HepG2 (cell line): ENCODE measurements around the gene UACA. TPM values are rescaled to one million over a fixed set of nuclear protein-coding genes. Genes with fewer than 3 reads are reported as not detected.

Source experiments
- CC2D1A ChIP-seq: sonication (generic); formaldehyde crosslinking; IDR thresholded peaks from 2 replicates; pipeline ENCODE4 v1.8.1; 2023; ENCODE audit warnings: mild to moderate bottlenecking, missing genetic modification reagents
- ESRRA ChIP-seq: sonication (generic); formaldehyde crosslinking; IDR thresholded peaks from 2 replicates; pipeline ENCODE4 v1.5.1; 2020; ENCODE audit warnings: mild to moderate bottlenecking, low read depth, missing genetic modification reagents
- EZH2 ChIP-seq: conservative IDR thresholded peaks from 2 replicates; pipeline ENCODE4 v1.6.1; 2012; ENCODE audit warnings: mild to moderate bottlenecking, low read depth, low read length, moderate library complexity
- MLLT10 ChIP-seq: sonication (generic); formaldehyde crosslinking; IDR thresholded peaks from 2 replicates; pipeline ENCODE4 v1.4.0; 2020; ENCODE audit warnings: missing genetic modification reagents
- ZNF260 ChIP-seq: sonication (generic); formaldehyde crosslinking; IDR thresholded peaks from 2 replicates; pipeline ENCODE4 v1.4.0; 2020; ENCODE audit warnings: missing genetic modification reagents, low read depth, mild to moderate bottlenecking, borderline replicate concordance
- polyA plus RNA-seq, 8 experiments: library from polyadenylated mRNA; depleted of rRNA in 3 of 8; stranded (reverse) in 7 of 8; unstranded in 1 of 8; fragments of >200 nt; fragmentation: Illumina TruSeq in 4 of 8; extraction: Trizol in 4 of 8; gene quantifications; 2 replicates each; pipeline versions ENCODE4 v1.2.1 to v1.2.3, GENCODE V29; 2011 to 2016; ENCODE audit warnings: low read depth in 4 of 8, missing spikeins in 1 of 8, mixed read lengths in 1 of 8; ENCODE audit not compliant: insufficient read depth in 1 of 8
- total RNA-seq, 5 experiments: library from RNA; depleted of rRNA; stranded (reverse); fragments of >200 nt; fragmentation: Illumina TruSeq; extraction: Trizol; gene quantifications; 2 replicates each; pipeline ENCODE4 v1.2.3, GENCODE V29; 2016; ENCODE audit warnings: low read depth in 1 of 5
- TF ChIP-seq, protein P1 (sequence below): sonication (generic); formaldehyde crosslinking; IDR thresholded peaks from 2 replicates; pipeline ENCODE4 v1.4.0; 2020; ENCODE audit warnings: missing genetic modification reagents
- TF ChIP-seq, protein P2 (sequence below): sonication (generic); formaldehyde crosslinking; IDR thresholded peaks from 2 replicates; pipeline ENCODE4 v1.5.1; 2020; ENCODE audit warnings: missing genetic modification reagents, mild to moderate bottlenecking, borderline replicate concordance

Gene UACA
- total and polyA plus RNA-seq, 2 of the 13 experiments (the other 11 are each of a cell fraction or from before 2014, with no cell fraction given), result 17.8 to 39.2 TPM

- TF ChIP-seq, protein P1, sequence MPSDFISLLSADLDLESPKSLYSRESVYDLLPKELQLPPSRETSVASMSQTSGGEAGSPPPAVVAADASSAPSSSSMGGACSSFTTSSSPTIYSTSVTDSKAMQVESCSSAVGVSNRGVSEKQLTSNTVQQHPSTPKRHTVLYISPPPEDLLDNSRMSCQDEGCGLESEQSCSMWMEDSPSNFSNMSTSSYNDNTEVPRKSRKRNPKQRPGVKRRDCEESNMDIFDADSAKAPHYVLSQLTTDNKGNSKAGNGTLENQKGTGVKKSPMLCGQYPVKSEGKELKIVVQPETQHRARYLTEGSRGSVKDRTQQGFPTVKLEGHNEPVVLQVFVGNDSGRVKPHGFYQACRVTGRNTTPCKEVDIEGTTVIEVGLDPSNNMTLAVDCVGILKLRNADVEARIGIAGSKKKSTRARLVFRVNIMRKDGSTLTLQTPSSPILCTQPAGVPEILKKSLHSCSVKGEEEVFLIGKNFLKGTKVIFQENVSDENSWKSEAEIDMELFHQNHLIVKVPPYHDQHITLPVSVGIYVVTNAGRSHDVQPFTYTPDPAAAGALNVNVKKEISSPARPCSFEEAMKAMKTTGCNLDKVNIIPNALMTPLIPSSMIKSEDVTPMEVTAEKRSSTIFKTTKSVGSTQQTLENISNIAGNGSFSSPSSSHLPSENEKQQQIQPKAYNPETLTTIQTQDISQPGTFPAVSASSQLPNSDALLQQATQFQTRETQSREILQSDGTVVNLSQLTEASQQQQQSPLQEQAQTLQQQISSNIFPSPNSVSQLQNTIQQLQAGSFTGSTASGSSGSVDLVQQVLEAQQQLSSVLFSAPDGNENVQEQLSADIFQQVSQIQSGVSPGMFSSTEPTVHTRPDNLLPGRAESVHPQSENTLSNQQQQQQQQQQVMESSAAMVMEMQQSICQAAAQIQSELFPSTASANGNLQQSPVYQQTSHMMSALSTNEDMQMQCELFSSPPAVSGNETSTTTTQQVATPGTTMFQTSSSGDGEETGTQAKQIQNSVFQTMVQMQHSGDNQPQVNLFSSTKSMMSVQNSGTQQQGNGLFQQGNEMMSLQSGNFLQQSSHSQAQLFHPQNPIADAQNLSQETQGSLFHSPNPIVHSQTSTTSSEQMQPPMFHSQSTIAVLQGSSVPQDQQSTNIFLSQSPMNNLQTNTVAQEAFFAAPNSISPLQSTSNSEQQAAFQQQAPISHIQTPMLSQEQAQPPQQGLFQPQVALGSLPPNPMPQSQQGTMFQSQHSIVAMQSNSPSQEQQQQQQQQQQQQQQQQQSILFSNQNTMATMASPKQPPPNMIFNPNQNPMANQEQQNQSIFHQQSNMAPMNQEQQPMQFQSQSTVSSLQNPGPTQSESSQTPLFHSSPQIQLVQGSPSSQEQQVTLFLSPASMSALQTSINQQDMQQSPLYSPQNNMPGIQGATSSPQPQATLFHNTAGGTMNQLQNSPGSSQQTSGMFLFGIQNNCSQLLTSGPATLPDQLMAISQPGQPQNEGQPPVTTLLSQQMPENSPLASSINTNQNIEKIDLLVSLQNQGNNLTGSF (CRISPR knock-in tag), result no peak
- TF ChIP-seq CC2D1A (CRISPR knock-in tag) (no peak), EZH2 (no peak), MLLT10 (CRISPR knock-in tag) (no peak), ZNF260 (CRISPR knock-in tag) (no peak), ESRRA (CRISPR knock-in tag) (no peak)
- TF ChIP-seq, protein P2, sequence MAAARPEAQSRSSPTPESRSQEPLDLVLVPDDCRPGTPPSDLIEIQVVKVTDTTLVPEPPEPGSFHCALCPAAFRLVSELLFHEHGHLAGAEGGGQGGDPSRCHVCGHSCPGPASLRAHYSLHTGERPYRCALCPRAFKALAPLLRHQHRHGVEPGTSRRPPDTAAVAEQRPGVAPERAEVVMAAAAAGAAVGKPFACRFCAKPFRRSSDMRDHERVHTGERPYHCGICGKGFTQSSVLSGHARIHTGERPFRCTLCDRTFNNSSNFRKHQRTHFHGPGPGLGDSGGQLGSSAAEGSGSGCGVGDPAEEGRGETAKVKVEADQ (CRISPR knock-in tag), result no peak
These were observed 2.3 kb downstream of the UACA start (continued) for GRCh38 chr15:70761046-70761445.
